Prostate gland (tissue), 2 donors: ENCODE measurements around the gene TBC1D3I. TPM values are rescaled to one million over a fixed set of nuclear protein-coding genes. Genes with fewer than 3 reads are reported as not detected.
"Not testable (repeated sequence)": the region's sequence is repeated elsewhere in the genome, so short reads cannot be mapped to it uniquely, and the experiment has no call there.

Experiments
- DNase-seq: peaks from one replicate; pipeline ENCODE4 v3.0.0-alpha.2; 2019; ENCODE audit warnings: low spot score
- H3K27ac ChIP-seq, 2 donors: fragments of 200-600 bp; sonication (generic); 2 replicates each; pipeline ENCODE4 v1.5.1; 2017 to 2019
- H3K27me3 ChIP-seq: fragments of 200-600 bp; sonication (generic); replicated peaks from 2 replicates; pipeline ENCODE4 v1.5.1; 2019; ENCODE audit not compliant: insufficient read depth
- H3K36me3 ChIP-seq, 2 donors: fragments of 200-600 bp; sonication (generic); 1 replicate in 1 of 2; 2 replicates in 1 of 2; pipeline versions ENCODE4 v1.5.1 to v1.8.1; 2017 to 2019
- H3K4me1 ChIP-seq: fragments of 200-600 bp; sonication (generic); replicated peaks from 2 replicates; pipeline ENCODE4 v1.5.1; 2019
- H3K4me3 ChIP-seq, 2 donors: fragments of 200-600 bp; sonication (generic); 2 replicates each; pipeline ENCODE4 v1.5.1; 2017 to 2019
- H3K9me3 ChIP-seq: fragments of 200-600 bp; sonication (generic); 2 replicates; pipeline ENCODE4 v1.5.1; 2017
- POLR2A ChIP-seq: fragments of 450-650 bp; IDR thresholded peaks from one replicate; pipeline ENCODE4 v1.6.1; 2016; ENCODE audit warnings: antibody characterized with exemption, mild to moderate bottlenecking
- POLR2AphosphoS5 ChIP-seq: sonication (generic); formaldehyde crosslinking; IDR thresholded peaks from one replicate; pipeline ENCODE4 v1.6.1; 2017; ENCODE audit warnings: antibody characterized with exemption
- WGBS: methylation state at CpG from one replicate; pipeline ENCODE4 v1.1.5; 2018; 5-methylcytosine and 5-hydroxymethylcytosine counted together
- intact Hi-C: fragments of 100-400 bp; cut with DNase I; formaldehyde crosslinking; loops from one replicate; pipeline ENCODE4 v1.14.2; 2022
- small RNA-seq, 2 donors: library from RNA; depleted of rRNA; stranded (forward); fragments of <200 nt; gene quantifications; one replicate each; pipeline ENCODE3, GENCODE V24; 2016
- total RNA-seq, 2 donors: library from RNA; depleted of rRNA; stranded (reverse); fragments of >200 nt; gene quantifications; one replicate each; pipeline ENCODE4 v1.1.0, GENCODE V29; 2016
- TF ChIP-seq, protein P1 (sequence below), 4 experiments: fragments of 200-600 bp in 2 of 4; fragments of 450-650 bp in 2 of 4; sonication (generic) in 2 of 4; IDR thresholded peaks; 1 replicate in 3 of 4; 2 replicates in 1 of 4; pipeline ENCODE4 v1.5.1; 2016 to 2019; ENCODE audit warnings: antibody characterized with exemption in 4 of 4, mild to moderate bottlenecking in 2 of 4, moderate library complexity in 2 of 4

TBC1D3I gene
- total RNA-seq, 2 donors from 2014 or later = 0.85 TPM; not detected in 1

DNA sequence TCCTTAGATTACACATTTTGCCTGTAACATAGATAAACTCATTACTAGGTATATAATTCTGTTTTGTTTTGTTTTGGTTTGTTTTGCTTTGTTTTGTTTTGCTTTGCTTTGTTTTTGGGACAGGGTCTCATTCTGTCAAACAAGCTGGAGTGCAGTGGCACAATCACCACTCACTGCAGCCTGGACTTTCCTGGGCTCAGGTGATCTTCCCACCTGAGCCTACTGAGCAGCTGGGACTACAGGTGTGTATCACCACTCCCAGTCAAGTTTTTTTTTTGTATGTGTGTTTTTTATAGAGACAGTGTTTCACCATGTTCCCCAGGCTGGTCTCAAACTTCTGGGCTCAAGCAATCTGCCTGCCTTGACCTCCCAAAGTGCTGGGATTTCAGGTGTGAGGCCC, 54.8 kb downstream of the TBC1D3I start:
- Histone ChIP-seq H3K27ac (no peak overlapping the region), H3K36me3 (no peaks in the 10 kb centered on the region), H3K4me1 (no peaks in the 10 kb centered on the region), H3K27me3 (no peaks in the 10 kb centered on the region), H3K9me3 (no peaks in the 10 kb centered on the region), H3K4me3 (no peak overlapping the region)
- DNase-seq = no peak
- intact Hi-C loops = no loop called here
- no peak for TF ChIP-seq POLR2AphosphoS5
- no peak for TF ChIP-seq POLR2A
- TF ChIP-seq, protein P1, sequence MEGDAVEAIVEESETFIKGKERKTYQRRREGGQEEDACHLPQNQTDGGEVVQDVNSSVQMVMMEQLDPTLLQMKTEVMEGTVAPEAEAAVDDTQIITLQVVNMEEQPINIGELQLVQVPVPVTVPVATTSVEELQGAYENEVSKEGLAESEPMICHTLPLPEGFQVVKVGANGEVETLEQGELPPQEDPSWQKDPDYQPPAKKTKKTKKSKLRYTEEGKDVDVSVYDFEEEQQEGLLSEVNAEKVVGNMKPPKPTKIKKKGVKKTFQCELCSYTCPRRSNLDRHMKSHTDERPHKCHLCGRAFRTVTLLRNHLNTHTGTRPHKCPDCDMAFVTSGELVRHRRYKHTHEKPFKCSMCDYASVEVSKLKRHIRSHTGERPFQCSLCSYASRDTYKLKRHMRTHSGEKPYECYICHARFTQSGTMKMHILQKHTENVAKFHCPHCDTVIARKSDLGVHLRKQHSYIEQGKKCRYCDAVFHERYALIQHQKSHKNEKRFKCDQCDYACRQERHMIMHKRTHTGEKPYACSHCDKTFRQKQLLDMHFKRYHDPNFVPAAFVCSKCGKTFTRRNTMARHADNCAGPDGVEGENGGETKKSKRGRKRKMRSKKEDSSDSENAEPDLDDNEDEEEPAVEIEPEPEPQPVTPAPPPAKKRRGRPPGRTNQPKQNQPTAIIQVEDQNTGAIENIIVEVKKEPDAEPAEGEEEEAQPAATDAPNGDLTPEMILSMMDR (IDR thresholded peaks at IDR 0.05) = no peak

DNA sequence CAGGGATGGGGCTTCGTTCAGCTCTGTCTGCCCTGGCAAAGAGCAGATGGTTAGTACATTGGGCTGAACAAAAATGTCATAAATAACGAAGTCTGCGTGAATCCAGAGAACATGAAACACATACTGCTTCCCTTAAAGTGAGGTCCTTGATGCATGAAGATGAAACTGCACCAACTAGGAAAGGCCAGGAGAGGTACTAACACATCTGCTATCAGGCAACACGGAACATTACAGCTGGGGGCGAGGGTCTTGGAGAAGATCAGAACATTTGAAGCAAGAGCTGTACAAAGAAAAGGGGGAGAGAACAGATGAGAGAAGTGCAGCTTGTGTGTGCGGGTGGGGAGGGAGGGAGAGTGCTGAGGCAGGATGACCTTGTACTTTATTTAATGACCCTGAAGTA, 57.0 kb downstream of the TBC1D3I start:
- DNase-seq, H3K27me3 ChIP-seq, H3K9me3 ChIP-seq, H3K27ac ChIP-seq, H3K4me1 ChIP-seq, H3K36me3 ChIP-seq, H3K4me3 ChIP-seq, intact Hi-C loops: not testable (repeated sequence)
- 78% methylated on average over 6 of the region's 6 CpGs for WGBS

DNA sequence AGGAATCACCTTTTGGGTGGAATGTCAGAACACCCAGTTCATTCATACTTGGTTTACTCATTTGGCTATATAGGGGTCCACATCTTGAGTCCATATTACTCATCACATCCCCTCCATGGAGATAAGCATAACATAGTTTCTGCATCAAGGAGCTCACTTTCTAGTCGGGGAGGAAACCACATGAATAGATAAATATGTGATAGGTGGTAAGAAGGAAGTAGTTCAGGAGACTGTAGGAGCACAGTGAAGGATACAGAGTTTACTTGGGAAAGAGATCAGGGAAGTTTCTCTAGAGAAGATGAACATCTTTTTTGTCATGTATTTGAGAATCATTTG, 57.9 kb downstream of the TBC1D3I start:
- H3K4me3 ChIP-seq, H3K4me1 ChIP-seq, H3K9me3 ChIP-seq, intact Hi-C loops, H3K36me3 ChIP-seq, H3K27me3 ChIP-seq, H3K27ac ChIP-seq, DNase-seq: not testable (repeated sequence)
- 48% methylated on average over 1 of the region's 1 CpG for WGBS

DNA sequence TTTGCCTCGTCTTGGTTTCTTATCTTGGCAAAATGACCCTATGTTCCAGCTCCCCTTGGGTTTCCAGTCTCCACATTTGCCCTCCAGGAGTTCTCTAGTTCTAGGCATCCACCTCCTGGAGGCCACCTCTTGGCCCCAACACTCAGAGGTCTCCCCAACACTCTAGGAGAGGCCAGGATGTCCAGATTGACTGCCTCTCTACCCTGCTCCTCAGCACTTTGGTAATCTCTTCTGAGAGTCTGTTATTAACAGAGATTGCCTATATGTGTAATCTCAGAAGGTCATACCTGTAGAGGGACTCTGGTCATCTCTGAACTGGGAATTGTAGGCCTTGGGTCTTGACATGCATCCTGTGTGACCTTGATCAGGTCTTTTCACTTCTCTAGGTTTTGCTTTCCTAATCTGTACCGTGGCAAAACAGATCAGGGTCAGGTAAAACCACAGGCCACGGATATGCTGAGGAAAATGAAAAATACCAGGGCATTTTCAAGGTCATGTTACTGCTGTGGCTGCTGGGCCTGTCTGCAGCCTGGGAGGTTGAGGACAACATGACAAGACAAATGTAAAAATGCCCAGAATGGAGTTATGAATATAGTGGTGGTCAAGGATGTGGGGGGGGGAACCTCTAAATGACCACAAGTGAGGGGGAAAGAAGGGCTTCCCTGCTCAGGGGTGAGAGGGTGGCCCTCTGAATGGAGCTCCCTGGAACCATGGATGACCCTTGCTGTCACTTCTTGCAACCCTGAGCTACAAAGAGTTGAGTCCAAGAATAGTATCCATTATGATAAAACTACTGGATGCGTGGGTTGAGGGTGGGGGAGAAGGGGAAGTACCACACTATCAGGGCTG, 58.5 kb downstream of the TBC1D3I start:
- no peak for DNase-seq
- Histone ChIP-seq H3K27ac (no peak overlapping the region), H3K36me3 (no peaks in the 10 kb centered on the region), H3K4me3 (no peak overlapping the region), H3K9me3 (no peaks in the 10 kb centered on the region), H3K4me1 (no peaks in the 10 kb centered on the region), H3K27me3 (no peaks in the 10 kb centered on the region)
- 83% methylated on average over 4 of the region's 4 CpGs for WGBS
- TF ChIP-seq, protein P1 (IDR thresholded peaks at IDR 0.05) = no peak
- TF ChIP-seq POLR2A = no peak
- no peak for TF ChIP-seq POLR2AphosphoS5
- intact Hi-C loops = no loop called here

DNA sequence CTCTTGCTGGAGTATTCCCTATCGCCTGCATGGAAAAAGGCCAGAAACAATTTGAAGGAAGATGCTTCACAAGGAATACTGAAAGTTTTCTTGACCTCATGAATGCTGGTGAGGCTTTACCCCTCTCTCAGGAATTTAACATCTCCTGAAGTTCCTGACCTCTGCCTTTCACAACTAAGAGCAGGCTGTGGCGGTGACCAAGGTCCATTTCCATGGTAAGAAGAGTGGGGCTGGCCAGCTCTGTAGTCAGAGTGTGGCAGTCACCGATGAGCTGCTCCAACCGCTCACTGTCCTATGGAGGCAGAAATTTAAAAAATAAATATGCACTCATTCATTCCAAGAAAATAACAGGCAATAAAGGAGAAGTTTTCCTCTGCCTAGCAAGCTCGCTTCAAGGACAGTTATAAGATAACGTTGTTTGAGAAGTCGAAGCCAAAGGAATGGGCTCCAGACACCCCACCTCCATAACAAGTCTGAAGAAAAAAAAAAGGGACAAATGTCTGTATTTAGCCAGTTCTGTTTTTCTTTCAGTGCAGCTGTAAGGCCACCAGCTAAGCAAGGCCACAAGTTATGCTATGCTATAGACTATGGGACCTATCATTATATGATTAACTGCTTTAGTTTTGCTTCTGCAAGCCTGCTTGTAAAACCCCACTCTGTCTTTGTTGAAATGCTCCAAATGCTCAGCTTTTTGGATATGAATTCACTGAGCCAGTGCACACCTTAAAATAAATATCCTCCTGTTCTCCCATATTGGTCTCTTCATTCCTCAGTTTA, 59.5 kb downstream of the TBC1D3I start:
- H3K36me3 ChIP-seq = no peaks in the 10 kb centered on the region
- no peak for TF ChIP-seq POLR2A
- TF ChIP-seq, protein P1 (IDR thresholded peaks at IDR 0.05) = no peak
- TF ChIP-seq POLR2AphosphoS5 = no peak
- no peaks in the 10 kb centered on the region for H3K27me3 ChIP-seq
- intact Hi-C loops = no loop called here
- H3K4me1 ChIP-seq = no peaks in the 10 kb centered on the region
- H3K27ac ChIP-seq = no peak overlapping the region
- 59% methylated on average over 7 of the region's 7 CpGs for WGBS
- DNase-seq = no peak
- H3K9me3 ChIP-seq = no peaks in the 10 kb centered on the region
- H3K4me3 ChIP-seq = no peak overlapping the region

Small RNA genes within 50 kb of the gene (small RNA-seq; reads per million reads assigned to genes)
- 0 reads per million in 2 donors for gene AC243829.3
- 0 reads per million in 2 donors for gene AC243829.6
- 0 reads per million in 2 donors for gene RF00019

Other genes with a start within 250 kb of the TBC1D3I start
- gene CCL23, start 246.6 kb downstream of the TBC1D3I start, total RNA-seq = 1 to 10 TPM; 7.4 to 8.7 TPM
- gene CCL18, start 200.3 kb downstream of the TBC1D3I start, total RNA-seq = 1 to 10 TPM in 1 of 2 donors, not detected in 1; 2.4 TPM
- not detected for gene CCL3, start 174.4 kb downstream of the TBC1D3I start, total RNA-seq
- gene CCL4, start 160.7 kb downstream of the TBC1D3I start, total RNA-seq = 1 to 10 TPM in 1 of 2 donors, under 1 TPM in 1; 0.57 to 1.5 TPM
- gene TBC1D3B, start 87.9 kb downstream of the TBC1D3I start, total RNA-seq = 1 to 10 TPM in 1 of 2 donors, under 1 TPM in 1; 0.96 to 3.9 TPM
- gene CCL3L1, start 67.8 kb downstream of the TBC1D3I start, total RNA-seq = not detected
- gene CCL4L2, start 53.5 kb downstream of the TBC1D3I start, total RNA-seq = under 1 TPM in 1 of 2 donors, not detected in 1; 0.32 TPM
- gene TBC1D3G, start 59.3 kb upstream of the TBC1D3I start, total RNA-seq = 1 to 10 TPM in 1 of 2 donors, not detected in 1; 8.7 TPM
- under 1 TPM in 1 of 2 donors, not detected in 1; 0.91 TPM for gene TBC1D3H, start 123.9 kb upstream of the TBC1D3I start, total RNA-seq
- gene ZNHIT3, start 222.1 kb upstream of the TBC1D3I start, total RNA-seq = 10 to 100 TPM; 29.1 to 36.9 TPM